SK-N-MC (cell line): ENCODE results near the gene NPTXR.

Source experiments
- DNase-seq: peaks from one replicate; pipeline ENCODE4 v3.0.0-alpha.2; 2011; ENCODE audit warnings: low read depth, low spot score
- H3K27ac ChIP-seq: fragments of 200-600 bp; sonication (generic); 2 replicates; pipeline ENCODE4 v1.5.1; 2016; ENCODE audit warnings: mixed run types
- H3K36me3 ChIP-seq: fragments of 200-600 bp; sonication (generic); 2 replicates; pipeline ENCODE4 v1.6.1; 2017; ENCODE audit warnings: antibody characterized with exemption, low read length, mixed read lengths; ENCODE audit not compliant: insufficient read depth
- H3K4me3 ChIP-seq: fragments of 200-600 bp; sonication (generic); 2 replicates; pipeline ENCODE4 v1.5.1; 2016
- H3K9ac ChIP-seq: fragments of 200-600 bp; sonication (generic); 2 replicates; pipeline ENCODE4 v1.8.0; 2017; ENCODE audit warnings: mixed run types, mixed read lengths; ENCODE audit not compliant: insufficient read length
- H3K9me3 ChIP-seq: fragments of 200-600 bp; sonication (generic); 2 replicates; pipeline ENCODE4 v1.6.1; 2017; ENCODE audit warnings: low read depth, mild to moderate bottlenecking, antibody characterized with exemption, low read length, moderate library complexity, mixed read lengths
- EZH2 ChIP-seq: fragments of 200-600 bp; sonication (generic); IDR thresholded peaks from one replicate; pipeline ENCODE4 v1.6.1; 2017; ENCODE audit warnings: antibody characterized with exemption
- FOXP2 ChIP-seq: optimal IDR thresholded peaks from 2 replicates; pipeline ENCODE3; 2011; ENCODE audit warnings: mild to moderate bottlenecking, moderate library complexity; ENCODE audit not compliant: insufficient read depth; ENCODE audit errors: extremely low read length, control extremely low read depth
- POLR2AphosphoS5 ChIP-seq: IDR thresholded peaks from 2 replicates; pipeline ENCODE4 v1.6.1; 2012; ENCODE audit warnings: mild to moderate bottlenecking, low read depth, low read length, borderline replicate concordance

Gene NPTXR

GRCh38 chr22:38850399-38850798 lies 6.6 kb upstream of the NPTXR start:
- no peak for DNase-seq
- Histone ChIP-seq H3K9me3 (no peaks in the 10 kb centered on the region), H3K27ac (no peak overlapping the region), H3K4me3 (no peak overlapping the region), H3K9ac (no peak overlapping the region), H3K36me3 (no peaks in the 10 kb centered on the region)
- no peak for TF ChIP-seq POLR2AphosphoS5
- no peak for TF ChIP-seq FOXP2
- TF ChIP-seq EZH2 = no peak

GRCh38 chr22:38849811-38850210 lies 6.0 kb upstream of the NPTXR start:
- Histone ChIP-seq H3K4me3 (no peak overlapping the region), H3K9me3 (no peaks in the 10 kb centered on the region), H3K9ac (no peak overlapping the region), H3K27ac (no peak overlapping the region), H3K36me3 (no peaks in the 10 kb centered on the region)
- DNase-seq = no peak
- TF ChIP-seq POLR2AphosphoS5 (no peak), EZH2 (no peak), FOXP2 (no peak)

DNA sequence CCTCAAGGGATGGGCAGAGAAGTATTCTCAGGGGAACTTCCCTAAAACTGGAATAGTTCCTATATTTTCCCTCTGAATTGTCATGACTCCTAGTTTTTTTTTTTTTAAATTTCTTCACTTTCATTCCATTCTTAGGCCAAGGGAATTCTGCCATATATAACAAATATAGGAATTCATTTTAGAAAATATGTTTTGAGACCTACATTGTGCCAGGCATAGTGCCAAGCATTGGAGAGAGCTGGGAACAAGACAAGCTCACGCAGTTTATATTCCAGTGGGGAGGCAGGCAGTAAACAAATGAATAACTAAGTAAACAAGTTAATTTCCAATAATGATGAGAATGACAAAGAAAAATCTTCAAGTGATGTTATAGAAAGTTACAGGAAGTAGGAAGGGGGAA lies 2.6 kb upstream of the NPTXR start:
- H3K9ac ChIP-seq = no peak overlapping the region
- no peak for DNase-seq
- H3K27ac ChIP-seq = no peak overlapping the region
- H3K9me3 ChIP-seq = no peaks in the 10 kb centered on the region
- H3K36me3 ChIP-seq = no peaks in the 10 kb centered on the region
- no peak overlapping the region for H3K4me3 ChIP-seq
- TF ChIP-seq EZH2 = no peak

DNA sequence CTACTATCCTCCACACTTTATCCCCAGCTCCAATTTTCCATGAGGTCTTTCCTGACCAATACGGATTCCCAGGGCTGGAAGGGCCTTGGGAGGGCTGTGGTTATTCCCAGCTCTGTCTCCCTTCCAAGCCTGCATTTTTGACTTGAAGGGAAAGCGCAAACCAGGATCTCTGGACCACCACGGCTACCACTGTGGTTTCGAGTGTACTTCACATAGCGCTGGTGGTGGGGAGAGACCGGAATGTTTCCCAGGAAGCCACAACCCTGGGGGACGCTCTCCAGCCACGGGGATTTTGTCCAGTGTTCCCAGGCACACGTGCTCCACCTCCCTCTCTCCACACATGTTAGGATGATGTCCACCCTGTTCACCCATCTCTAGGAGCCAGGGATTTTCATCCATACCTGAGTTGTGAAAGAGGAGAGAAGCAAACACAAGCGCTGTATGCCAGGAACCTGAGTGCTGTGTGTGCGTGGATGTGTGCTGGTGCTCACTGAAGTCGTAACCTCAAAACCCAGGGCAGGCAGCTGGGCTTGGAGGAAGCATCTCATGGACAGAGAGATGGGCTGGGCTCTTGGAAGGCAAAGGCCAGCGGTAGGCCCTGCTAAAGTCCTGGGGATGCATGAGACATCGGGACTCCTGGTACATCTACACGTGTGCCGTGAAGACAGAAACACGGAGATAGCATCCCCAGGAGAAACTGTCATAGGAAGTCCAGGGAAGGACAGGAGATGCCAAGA lies 1.3 kb upstream of the NPTXR start:
- H3K9ac ChIP-seq = no peak overlapping the region
- DNase-seq = no peak
- H3K9me3 ChIP-seq = no peaks in the 10 kb centered on the region
- TF ChIP-seq FOXP2 (no peak), POLR2AphosphoS5 (no peak), EZH2 (no peak)
- no peak overlapping the region for H3K4me3 ChIP-seq
- no peak overlapping the region for H3K27ac ChIP-seq
- H3K36me3 ChIP-seq = no peaks in the 10 kb centered on the region

DNA sequence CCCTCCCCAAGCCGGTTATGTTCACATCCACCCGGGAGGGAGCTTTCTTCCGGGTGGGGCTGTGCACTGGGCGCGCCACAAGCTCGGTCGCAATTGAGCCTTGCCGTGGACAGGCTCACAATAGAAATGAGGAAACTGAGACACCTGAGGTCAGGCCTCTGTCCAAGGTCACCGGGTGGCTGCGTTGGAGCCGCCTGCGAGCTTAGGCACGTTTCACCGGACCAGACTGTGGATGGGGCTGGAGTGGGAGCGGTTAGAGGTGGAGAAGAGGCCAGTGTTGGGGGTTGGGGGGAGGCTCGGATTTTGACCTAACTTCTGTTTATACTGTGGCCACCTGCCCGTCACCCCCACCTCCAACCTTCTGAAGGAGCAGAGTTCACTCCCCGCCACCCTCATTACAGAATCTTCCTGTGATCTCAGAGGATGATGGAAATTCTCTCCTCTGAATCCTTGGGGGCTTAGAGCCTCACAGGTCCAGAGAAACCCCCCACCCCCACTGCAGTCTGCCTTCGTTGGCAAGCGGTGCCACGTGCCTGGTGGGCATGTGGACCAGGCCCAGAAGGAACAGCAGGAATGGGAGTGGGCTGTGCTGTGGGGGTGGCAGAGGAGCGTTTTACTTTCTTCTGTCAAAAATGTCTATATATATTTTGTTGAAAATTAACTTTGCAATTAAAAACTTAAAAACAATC lies 631 bp upstream of the NPTXR start:
- Histone ChIP-seq H3K4me3 (peak overlapping the region; percentile 72), H3K9ac (no peak overlapping the region), H3K9me3 (no peaks in the 10 kb centered on the region), H3K27ac (no peak overlapping the region), H3K36me3 (no peaks in the 10 kb centered on the region)
- DNase-seq = no peak
- TF ChIP-seq FOXP2 (no peak), EZH2 (no peak), POLR2AphosphoS5 (no peak)

DNA sequence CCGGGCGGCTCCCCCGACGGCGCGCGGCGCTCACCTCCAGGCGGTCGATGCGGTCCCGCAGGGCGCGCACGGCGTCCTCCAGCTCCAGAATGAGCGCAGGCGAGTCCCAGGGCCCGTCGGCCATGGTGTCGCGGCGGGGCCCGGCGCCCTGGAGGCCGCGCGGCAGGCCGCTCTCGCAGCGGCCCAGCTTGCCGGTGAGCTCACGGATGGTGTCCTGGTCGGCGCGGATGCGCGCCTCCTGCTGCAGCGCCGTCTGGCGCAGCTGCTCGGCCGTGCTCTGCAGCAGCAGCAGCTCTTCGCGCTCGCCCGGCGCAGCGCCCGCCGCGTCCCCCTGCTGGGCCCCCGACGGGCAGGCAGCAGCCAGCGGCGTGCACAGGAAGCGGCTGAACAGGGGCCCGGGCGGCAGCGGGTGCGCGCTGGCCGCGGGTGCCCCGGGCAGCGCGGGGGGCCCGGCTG lies 599 bp downstream of the NPTXR start:
- Histone ChIP-seq H3K4me3 (peak overlapping the region; percentile 90), H3K27ac (peak overlapping the region; percentile 19; the same call in 1 of the 2 replicates), H3K9ac (peak overlapping the region; percentile 77), H3K36me3 (no peaks in the 10 kb centered on the region), H3K9me3 (no peaks in the 10 kb centered on the region)
- DNase-seq = no peak
- TF ChIP-seq POLR2AphosphoS5 (no peak), EZH2 (no peak)

DNA sequence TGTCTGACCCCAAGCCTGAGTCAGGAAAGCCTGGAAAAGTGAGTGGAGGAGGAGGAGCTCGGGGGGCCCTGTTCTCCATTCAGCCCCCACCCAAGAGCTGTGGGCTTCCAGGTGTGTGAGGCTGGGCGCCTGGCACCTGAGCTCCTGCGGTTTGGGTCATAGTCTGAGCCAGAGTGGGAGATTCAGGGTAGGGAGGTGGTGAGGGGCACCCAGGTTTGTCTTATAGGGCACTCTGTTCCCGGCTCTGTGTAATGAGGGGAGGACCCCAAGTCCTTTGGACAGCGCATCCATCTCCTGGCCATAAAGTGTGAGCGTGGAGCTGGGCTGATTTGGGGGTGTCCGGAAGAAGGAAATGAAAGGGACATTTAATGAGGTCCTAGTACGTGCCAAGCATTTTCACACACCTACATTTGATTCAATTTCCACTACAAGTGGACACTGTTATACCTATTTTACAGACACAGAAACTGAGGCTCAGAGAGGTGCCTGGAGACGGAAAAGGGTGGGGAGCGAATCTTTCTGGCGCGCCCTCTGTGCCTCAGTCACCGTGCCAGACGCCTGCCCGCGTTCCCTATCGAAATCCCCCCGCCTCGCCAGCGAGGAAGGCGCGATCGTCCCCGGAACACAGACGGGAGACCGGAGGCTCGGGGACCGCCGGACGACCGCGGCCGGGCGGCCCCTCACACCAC lies 1.2 kb downstream of the NPTXR start:
- H3K36me3 ChIP-seq = no peaks in the 10 kb centered on the region
- TF ChIP-seq FOXP2 = no peak
- TF ChIP-seq EZH2 = no peak
- TF ChIP-seq POLR2AphosphoS5 = no peak
- DNase-seq = no peak
- no peaks in the 10 kb centered on the region for H3K9me3 ChIP-seq
- H3K9ac ChIP-seq = peak overlapping the region; percentile 77
- peak overlapping the region; percentile 90 for H3K4me3 ChIP-seq
- H3K27ac ChIP-seq = peak overlapping the region; percentile 19; the same call in 1 of the 2 replicates

GRCh38 chr22:38841635-38842034 lies 2.2 kb downstream of the NPTXR start:
- Histone ChIP-seq H3K27ac (no peak overlapping the region), H3K9me3 (no peaks in the 10 kb centered on the region), H3K4me3 (peak overlapping the region; percentile 90), H3K36me3 (no peaks in the 10 kb centered on the region), H3K9ac (no peak overlapping the region)
- TF ChIP-seq POLR2AphosphoS5 (no peak), EZH2 (no peak), FOXP2 (no peak)
- no peak for DNase-seq

DNA sequence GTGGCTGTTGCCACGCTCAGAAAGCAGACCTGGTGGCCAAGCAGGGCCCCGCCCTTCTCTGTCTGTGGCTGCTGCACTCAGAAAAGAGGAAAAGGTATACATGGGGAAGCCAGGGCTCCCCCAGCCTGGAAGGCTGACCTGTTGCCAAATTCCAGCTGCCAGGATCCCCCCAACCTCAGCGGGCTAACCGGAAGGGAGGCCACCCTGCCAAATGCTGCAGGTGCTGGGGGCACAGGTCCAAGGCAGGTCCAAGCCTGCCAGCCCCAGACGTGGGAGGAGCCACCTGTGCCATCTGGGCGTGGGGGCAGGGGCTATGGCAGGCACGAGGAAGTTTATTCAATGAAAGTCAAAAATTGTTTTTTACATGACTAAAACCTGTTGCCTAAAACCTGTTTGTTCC lies 2.6 kb downstream of the NPTXR start:
- H3K4me3 ChIP-seq = peak overlapping the region; percentile 90
- H3K36me3 ChIP-seq = no peaks in the 10 kb centered on the region
- H3K9me3 ChIP-seq = no peaks in the 10 kb centered on the region
- TF ChIP-seq EZH2 (no peak), FOXP2 (no peak), POLR2AphosphoS5 (no peak)
- no peak for DNase-seq
- H3K27ac ChIP-seq = no peak overlapping the region
- no peak overlapping the region for H3K9ac ChIP-seq
